ENCODE data around the gene HRH2.

GRCh38 chr5:175671013-175671412 is 13.1 kb downstream of the HRH2 start:
- TF ChIP-seq NFYB (CRISPR knock-in tag; conservative IDR thresholded peaks at IDR 0.05; ENCODE audit: low read depth) (no peak), ZMAT4 (CRISPR knock-in tag; IDR thresholded peaks at IDR 0.05) (no peak), CTCF (IDR thresholded peaks at IDR 0.05) (no peak), RORB (CRISPR knock-in tag; IDR thresholded peaks at IDR 0.05) (no peak), TCF7 (CRISPR knock-in tag; IDR thresholded peaks at IDR 0.05; ENCODE audit: low read depth) (no peak), ZBTB43 (CRISPR knock-in tag; IDR thresholded peaks at IDR 0.05) (no peak), ESRRA (CRISPR knock-in tag; IDR thresholded peaks at IDR 0.05; ENCODE audit: borderline replicate concordance) (no peak), ZNF425 (CRISPR knock-in tag; conservative IDR thresholded peaks at IDR 0.05) (no peak), E2F1 (CRISPR knock-in tag; IDR thresholded peaks at IDR 0.05) (no peak), ZNF512 (CRISPR knock-in tag; IDR thresholded peaks at IDR 0.05; ENCODE audit: borderline replicate concordance) (no peak), STAT6 (CRISPR knock-in tag; conservative IDR thresholded peaks at IDR 0.05; ENCODE audit: low read depth) (no peak), ATF1 (CRISPR knock-in tag; IDR thresholded peaks at IDR 0.05) (no peak)

Data from WTC11 (cell line).